NCI-H2196 treated with DMSO at 0.1 percent for 48 hours (cell line): Measurements from ENCODE around the gene CBFA2T2.
"Not testable (repeated sequence)": the region's sequence is repeated elsewhere in the genome, so short reads cannot be mapped to it uniquely, and the experiment has no call there.

Experiments used
- DNase-seq: peaks from one replicate; lab custom pipeline; 2025; ENCODE audit not compliant: unreplicated experiment; lab: John Stamatoyannopoulos, UW

Gene CBFA2T2

DNA sequence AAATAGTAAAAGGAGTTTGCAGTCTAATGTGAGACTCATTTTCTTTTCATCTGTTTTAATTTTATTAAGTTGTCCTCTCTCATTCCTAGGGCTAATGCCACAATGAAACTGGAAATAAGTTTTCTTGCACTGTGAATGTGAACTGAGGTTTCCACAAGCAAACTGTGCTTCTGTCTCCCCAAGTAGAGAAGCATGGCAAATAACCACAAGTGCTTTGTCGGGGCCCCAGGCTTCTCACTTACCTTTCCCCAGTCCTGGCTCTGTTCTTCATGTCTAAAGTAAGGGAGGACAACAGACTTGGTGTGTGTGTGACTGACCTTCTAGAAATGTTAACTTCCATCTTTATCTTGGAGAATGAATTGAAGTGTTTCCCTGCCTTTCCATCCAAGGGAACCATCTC, 80.8 kb downstream of the CBFA2T2 start:
- no peak for DNase-seq

GRCh38 chr20:33573268-33573667, 83.4 kb downstream of the CBFA2T2 start:
- DNase-seq = not testable (repeated sequence)

- DNase-seq = no peak
Observed at GRCh38 chr20:33575282-33575681, 85.4 kb downstream of the CBFA2T2 start.

- peak; percentile 40 for DNase-seq
Observed at GRCh38 chr20:33576432-33577125, 86.7 kb downstream of the CBFA2T2 start.

GRCh38 chr20:33578510-33578909, 88.6 kb downstream of the CBFA2T2 start:
- no peak for DNase-seq

DNA sequence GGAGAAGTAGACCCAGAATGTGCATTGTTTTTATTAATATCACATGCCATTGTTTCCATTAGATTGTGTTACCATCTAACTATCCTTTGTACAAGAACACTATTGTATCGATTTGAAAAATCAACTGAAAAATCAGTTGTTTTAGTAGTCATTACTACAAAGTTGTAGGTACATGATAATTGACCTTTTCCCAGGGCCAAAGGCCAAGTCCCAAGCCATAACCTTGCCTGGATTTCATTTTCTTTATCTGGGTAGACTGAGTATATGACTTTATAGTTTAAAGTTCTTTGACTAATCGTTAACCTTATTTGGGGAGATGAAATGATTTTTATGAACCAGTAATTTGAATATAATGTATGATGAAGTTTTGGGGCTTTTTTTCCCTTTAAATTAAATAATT, 93.2 kb downstream of the CBFA2T2 start:
- no peak for DNase-seq

DNA sequence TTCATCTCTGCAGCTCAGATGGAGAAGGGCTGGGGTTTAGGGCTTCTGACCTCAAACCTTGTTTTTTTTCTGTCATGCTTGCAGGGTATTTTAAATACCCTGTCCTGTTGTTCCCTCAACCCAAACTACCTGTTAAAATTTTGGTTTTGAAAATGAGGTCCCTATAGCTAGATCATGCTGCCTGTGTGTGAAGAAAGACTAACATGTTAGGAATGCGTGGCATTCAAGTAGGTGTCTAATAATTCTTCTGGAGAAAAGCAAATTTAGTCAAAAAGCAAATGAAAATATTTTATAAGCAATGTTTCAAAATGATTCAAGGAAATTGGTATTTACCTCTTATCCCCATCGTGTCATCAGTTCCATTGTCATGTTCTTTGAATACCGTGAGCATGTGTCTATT, 95.1 kb downstream of the CBFA2T2 start:
- DNase-seq = no peak

GRCh38 chr20:33585413-33585812, 95.5 kb downstream of the CBFA2T2 start:
- DNase-seq = no peak

GRCh38 chr20:33589059-33589458, 99.2 kb downstream of the CBFA2T2 start:
- DNase-seq = no peak

GRCh38 chr20:33591901-33592300, 102.0 kb downstream of the CBFA2T2 start:
- not testable (repeated sequence) for DNase-seq

GRCh38 chr20:33594743-33595142, 104.8 kb downstream of the CBFA2T2 start:
- DNase-seq = no peak

- no peak for DNase-seq
Observed at GRCh38 chr20:33600414-33600813, 110.5 kb downstream of the CBFA2T2 start.

- DNase-seq = no peak
Observed at GRCh38 chr20:33600981-33601380, 111.1 kb downstream of the CBFA2T2 start.

- DNase-seq = no peak
Observed at GRCh38 chr20:33601861-33602260, 112.0 kb downstream of the CBFA2T2 start.

DNA sequence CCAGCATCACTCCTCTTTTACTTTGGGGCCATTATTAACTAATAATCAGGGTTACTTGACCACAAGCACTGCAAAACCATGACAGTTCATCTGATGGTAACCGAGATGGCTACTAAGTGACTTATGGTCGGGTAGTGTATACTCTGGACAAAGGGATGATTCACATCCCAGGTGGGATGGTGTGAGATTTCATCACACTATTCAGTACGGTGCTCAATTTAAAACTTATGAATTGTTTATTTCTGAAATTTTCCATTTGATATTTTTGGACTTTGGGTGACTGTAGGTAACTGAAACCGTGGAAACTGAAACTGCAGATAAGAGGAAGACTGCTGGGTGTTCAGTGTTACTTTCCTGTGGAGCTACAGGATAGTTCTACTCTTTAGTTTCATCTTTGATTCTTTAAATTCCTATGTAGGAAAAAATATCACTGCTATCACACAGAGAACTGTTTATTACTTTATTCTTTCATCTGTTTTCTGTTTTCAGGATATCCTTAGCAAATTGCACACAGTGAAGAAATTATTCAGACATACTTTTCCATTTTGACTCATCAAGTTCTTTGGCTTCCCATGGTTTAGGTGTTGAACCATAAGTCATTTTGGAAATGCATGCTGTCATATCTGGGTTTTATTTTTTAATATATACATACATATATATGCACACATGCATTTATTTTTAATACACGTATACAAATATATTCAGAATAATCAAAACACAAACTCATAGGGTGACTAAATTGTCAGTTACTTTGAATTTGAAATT, 113.1 kb downstream of the CBFA2T2 start:
- no peak for DNase-seq

DNA sequence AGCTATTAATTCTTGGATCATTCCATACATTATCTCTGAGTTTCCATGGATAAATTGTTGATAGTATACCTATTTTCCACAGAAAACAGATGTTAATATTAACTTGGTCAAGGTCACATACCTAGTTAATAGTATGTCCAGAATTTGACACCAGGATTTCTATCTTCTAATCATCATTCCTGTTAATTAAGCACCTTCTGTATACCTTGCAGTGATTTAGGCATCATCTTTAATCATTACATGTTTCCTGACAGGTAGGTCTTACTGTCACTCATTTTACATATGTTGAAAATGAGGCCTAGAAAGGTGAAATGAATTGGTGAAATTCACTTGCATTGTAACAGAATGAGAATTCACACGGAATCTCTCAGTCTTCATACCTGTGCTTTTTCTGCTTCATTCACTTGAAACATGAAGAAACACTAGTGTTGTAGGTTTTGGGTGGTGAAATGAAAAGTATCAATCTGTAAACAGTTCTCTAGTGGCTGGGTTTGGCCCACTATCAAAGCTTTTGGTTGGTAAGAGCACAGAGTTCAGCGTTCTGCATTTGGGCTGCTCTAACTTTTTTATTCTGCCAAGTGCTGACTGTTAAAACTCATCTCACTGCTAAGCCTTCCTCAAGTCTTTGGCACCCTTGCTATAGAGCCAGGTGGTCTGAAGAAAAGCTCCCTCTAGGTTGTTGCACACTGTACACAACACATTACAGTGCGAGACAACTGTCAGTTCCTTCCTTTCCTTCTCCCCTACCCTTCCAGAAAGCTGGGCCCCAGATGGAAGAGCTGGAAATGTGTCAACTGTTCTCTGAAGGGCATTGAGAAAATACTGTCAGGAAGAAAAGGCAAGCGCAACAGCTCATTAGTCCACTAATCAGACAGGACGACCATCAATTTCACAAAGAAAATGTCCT, 114.4 kb downstream of the CBFA2T2 start:
- DNase-seq = no peak

DNA sequence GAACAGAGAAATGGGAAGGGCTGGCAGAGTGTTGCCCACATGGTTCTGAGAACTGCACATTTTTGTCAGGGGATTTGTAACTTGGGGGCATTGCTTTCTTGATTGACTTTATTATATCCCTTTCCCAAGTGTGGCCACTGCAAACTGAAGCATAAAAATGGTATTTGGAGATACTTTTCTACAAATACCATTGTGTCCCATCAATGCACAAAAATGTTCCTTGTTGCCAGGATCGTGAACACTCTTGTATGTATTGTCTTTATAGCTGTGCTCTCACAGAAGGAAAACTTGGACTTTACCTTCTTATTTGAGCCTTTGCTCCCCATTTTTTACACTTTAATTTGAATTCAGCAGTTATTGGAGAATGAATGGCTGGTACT, 115.1 kb downstream of the CBFA2T2 start:
- DNase-seq = no peak

DNA sequence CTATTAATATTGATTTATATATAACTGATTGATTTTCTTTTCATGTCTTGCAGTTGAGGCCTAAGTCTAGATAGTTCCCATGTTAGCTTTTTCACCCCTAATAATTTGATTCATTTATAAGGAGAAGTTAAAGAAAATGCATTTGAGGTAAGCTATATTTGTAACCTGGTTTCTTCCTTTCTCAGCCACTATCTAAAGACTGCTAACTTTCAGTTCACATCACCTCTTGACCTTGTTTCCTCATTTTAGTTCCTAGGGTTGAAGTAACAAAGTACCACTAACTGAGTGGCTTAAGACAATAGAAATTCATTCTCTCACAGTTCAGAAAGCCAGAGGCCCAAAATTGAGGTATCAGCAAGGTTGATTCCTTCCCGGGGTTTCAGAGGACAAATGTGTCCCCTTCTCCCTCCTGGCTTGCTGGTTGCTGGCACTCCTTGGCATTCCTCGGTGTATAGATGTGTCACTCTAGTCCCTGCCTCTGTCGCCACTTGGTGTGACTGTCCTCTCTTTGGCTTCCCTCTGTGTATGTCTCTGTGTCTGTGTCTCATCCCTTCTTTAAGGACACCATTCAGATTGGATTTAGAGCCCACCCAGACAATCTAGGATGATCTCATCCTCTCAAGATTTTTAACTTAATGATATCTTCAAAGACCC, 116.3 kb downstream of the CBFA2T2 start:
- no peak for DNase-seq

DNA sequence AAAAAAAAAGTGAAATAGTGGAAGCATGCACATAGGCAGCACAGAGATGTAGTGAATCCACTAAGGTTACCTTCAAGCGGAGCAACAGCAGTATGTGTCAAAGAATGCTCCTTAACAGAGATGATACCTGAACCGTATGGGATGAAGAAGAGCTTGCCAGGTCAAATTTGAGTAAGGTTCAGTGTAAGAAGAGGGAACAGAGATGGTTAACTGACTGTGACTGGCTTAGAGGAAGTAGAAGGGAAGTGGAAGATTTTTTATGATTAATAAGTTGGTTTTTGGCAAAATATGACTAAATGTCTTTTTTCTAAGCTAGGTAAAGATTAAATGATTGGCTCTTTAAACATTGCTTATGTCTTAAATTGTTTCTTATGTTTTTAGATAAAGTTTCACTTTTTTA, 119.6 kb downstream of the CBFA2T2 start:
- DNase-seq = no peak

DNA sequence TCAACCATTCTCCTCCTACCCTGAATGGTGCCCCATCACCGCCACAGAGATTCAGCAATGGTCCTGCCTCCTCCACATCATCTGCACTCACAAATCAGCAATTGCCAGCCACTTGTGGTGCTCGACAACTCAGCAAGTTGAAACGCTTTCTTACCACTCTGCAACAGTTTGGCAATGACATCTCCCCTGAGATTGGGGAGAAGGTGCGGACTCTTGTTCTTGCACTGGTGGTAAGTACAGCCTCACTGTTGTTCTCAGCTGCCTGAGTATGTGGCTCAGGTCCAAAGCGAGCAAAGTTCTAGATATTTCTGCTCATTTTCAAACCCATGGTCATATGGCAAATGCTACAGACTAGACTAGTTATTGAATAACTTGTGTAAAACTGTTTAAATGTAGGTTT, 121.2 kb downstream of the CBFA2T2 start:
- no peak for DNase-seq

- DNase-seq = no peak
Observed at GRCh38 chr20:33612001-33612400, 122.1 kb downstream of the CBFA2T2 start.
